Measurements from ENCODE around the gene MAP3K1.

DNA sequence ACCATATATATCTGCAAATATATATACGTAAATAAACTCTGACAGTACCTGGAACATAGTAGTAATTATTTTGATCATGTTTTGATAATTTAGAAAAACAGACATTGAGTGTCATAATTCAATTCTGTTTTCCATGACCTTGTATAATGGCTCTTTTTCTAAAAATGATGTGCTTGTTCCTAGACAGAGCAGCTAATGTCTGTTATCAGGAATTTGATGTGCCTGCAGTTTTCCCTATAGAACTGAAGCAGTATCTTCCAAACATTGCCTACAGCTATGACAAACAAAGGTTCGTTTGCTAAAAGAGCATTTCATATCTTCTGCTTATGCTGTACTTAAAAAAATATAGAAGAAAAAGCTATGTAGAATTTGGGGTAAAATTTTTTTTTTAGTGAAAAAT lies 99.3 kb downstream of the MAP3K1 start:
- TF ChIP-seq, protein P1, sequence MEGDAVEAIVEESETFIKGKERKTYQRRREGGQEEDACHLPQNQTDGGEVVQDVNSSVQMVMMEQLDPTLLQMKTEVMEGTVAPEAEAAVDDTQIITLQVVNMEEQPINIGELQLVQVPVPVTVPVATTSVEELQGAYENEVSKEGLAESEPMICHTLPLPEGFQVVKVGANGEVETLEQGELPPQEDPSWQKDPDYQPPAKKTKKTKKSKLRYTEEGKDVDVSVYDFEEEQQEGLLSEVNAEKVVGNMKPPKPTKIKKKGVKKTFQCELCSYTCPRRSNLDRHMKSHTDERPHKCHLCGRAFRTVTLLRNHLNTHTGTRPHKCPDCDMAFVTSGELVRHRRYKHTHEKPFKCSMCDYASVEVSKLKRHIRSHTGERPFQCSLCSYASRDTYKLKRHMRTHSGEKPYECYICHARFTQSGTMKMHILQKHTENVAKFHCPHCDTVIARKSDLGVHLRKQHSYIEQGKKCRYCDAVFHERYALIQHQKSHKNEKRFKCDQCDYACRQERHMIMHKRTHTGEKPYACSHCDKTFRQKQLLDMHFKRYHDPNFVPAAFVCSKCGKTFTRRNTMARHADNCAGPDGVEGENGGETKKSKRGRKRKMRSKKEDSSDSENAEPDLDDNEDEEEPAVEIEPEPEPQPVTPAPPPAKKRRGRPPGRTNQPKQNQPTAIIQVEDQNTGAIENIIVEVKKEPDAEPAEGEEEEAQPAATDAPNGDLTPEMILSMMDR (conservative IDR thresholded peaks at IDR 0.05; ENCODE audit: low read length), result no peak
- no peak for TF ChIP-seq EZH2phosphoT487 (IDR thresholded peaks at IDR 0.05; ENCODE audit: borderline replicate concordance)

Measured in Loucy (cell line).